Lower lobe of right lung (tissue), 2 donors: ENCODE measurements around the gene DSG2. TPM values are rescaled to one million over a fixed set of nuclear protein-coding genes. Genes with fewer than 3 reads are reported as not detected.

Experiments used
- ATAC-seq, 2 donors: fragments of 200-7000 bp; cut with Tn5 transposase; one replicate each; pipeline ENCODE4 v1.9.1; 2020 to 2022; ENCODE audit warnings: mild to moderate bottlenecking in 2 of 2, moderate library complexity in 2 of 2
- DNase-seq: peaks from one replicate; pipeline ENCODE4 v3.0.0-alpha.2; 2020
- H3K27ac ChIP-seq: fragments of 200-600 bp; one replicate; pipeline ENCODE4 v1.8.0; 2022
- H3K27me3 ChIP-seq: fragments of 200-600 bp; one replicate; pipeline ENCODE4 v1.8.0; 2022; ENCODE audit warnings: low read depth
- H3K36me3 ChIP-seq: fragments of 200-600 bp; one replicate; pipeline ENCODE4 v1.8.0; 2022; ENCODE audit warnings: mild to moderate bottlenecking
- H3K4me1 ChIP-seq: fragments of 200-600 bp; one replicate; pipeline ENCODE4 v1.8.0; 2022
- H3K4me3 ChIP-seq: fragments of 200-600 bp; one replicate; pipeline ENCODE4 v1.8.0; 2022; ENCODE audit warnings: mild to moderate bottlenecking
- H3K9me3 ChIP-seq: fragments of 200-600 bp; one replicate; pipeline ENCODE4 v1.8.0; 2022
- intact Hi-C: fragments of 100-400 bp; cut with DNase I; formaldehyde crosslinking; loops from one replicate; pipeline ENCODE4 v1.11.0; 2022
- total RNA-seq: library from RNA; stranded (reverse); fragmentation: NEBNext Ultra II Directional; extraction: Animal tissue kit (Norgen Biotek cat#: 25700); gene quantifications from one replicate; pipeline ENCODE4 v1.2.1, GENCODE V29; 2021
- TF ChIP-seq, protein P1 (sequence below): fragments of 200-600 bp; IDR thresholded peaks from one replicate; pipeline ENCODE4 v1.8.0; 2022; ENCODE audit warnings: antibody characterized with exemption, mild to moderate bottlenecking
- donor health status: DM: no; HTN: yes; CAD: no; lungs with severe emphysema.

The DSG2 gene
- total RNA-seq, 1 donor from 2014 or later = 27.6 TPM

DNA sequence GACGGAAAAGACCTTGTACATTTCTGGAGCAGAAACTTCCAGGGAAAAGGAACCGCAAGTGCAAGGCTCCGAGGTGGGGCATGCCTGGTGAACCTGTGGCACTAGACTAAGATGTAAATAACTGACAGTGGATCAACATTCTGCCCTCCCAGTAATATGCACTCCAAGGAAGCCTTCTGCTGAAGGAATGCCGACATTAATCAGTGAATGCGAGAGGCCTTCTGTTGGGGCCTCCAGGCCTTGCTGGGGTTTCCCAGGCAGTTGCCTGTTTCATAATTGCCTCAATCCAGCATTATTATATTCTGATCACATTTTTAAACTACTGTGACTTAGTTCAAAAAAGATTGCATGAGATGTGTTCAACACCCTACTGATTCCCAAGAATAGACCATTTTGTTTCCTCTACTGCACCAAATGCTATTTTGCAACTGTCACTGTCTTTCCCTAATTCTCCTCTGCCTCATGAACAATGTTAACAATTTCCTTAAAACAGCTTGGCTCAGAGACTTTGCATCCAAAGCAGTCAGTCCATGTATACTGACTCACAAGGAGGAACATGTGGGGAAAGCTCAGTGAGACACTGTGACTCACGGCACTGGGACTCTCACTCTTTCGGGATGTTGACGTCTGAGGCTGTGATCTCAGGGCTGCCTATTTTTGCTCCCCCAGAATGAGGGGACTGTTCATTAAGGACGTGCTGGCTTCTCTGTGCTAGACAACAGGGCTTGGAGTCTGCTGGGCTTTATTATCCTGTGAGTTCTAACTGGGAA lies 10.5 kb upstream of the DSG2 start:
- Histone ChIP-seq H3K4me3 (no peak overlapping the region), H3K27ac (no peak overlapping the region), H3K36me3 (no peaks in the 10 kb centered on the region), H3K27me3 (peaks cover 5% of the 10 kb centered on the region), H3K9me3 (no peaks in the 10 kb centered on the region), H3K4me1 (no peaks in the 10 kb centered on the region)
- TF ChIP-seq, protein P1, sequence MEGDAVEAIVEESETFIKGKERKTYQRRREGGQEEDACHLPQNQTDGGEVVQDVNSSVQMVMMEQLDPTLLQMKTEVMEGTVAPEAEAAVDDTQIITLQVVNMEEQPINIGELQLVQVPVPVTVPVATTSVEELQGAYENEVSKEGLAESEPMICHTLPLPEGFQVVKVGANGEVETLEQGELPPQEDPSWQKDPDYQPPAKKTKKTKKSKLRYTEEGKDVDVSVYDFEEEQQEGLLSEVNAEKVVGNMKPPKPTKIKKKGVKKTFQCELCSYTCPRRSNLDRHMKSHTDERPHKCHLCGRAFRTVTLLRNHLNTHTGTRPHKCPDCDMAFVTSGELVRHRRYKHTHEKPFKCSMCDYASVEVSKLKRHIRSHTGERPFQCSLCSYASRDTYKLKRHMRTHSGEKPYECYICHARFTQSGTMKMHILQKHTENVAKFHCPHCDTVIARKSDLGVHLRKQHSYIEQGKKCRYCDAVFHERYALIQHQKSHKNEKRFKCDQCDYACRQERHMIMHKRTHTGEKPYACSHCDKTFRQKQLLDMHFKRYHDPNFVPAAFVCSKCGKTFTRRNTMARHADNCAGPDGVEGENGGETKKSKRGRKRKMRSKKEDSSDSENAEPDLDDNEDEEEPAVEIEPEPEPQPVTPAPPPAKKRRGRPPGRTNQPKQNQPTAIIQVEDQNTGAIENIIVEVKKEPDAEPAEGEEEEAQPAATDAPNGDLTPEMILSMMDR = no peak
- intact Hi-C loops = no loop called here
- ATAC-seq = no peak
- no peak for DNase-seq

DNA sequence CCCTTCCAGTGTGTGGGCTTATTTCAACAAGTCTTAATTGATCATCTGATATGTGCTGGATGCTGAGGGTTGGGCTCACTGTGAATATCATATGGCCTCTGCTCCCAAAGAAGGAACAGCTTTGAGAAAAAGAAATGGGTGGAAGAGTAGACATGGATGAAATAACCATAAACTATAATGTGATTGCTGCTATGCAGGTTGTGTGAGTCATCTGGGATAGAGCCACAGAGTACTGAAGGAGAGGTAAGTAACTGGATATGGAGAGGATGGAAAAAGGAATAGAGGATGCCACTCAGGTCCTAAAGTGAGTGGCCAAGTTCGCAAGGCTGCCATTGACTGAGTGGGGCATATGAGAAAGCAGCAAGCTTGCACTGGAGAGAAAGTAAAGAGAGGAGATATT lies 8.7 kb upstream of the DSG2 start:
- H3K4me3 ChIP-seq = no peak overlapping the region
- intact Hi-C loops = no loop called here
- TF ChIP-seq, protein P1 = no peak
- H3K27me3 ChIP-seq = peaks cover 5% of the 10 kb centered on the region
- DNase-seq = no peak
- H3K27ac ChIP-seq = no peak overlapping the region
- H3K36me3 ChIP-seq = no peaks in the 10 kb centered on the region
- no peaks in the 10 kb centered on the region for H3K9me3 ChIP-seq
- no peaks in the 10 kb centered on the region for H3K4me1 ChIP-seq
- no peak for ATAC-seq

DNA sequence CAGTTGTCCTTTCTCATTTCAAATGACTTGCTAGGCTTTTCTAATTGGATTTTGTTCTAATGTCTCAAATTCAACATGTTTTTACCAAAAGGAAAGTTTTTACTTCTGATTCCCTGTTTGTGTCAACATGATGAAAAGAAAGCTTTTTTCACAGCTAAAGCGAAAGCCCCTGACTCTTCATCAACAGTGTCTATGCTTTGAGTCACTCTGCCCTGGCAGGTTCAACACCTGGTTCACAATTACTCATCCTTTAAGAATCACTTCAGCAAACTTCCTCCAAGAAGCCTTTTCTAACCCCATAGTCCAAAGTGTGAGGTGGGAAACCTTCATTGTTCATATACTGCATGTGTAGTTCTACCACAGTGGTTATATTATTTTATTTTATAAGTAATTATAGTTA lies 7.6 kb upstream of the DSG2 start:
- intact Hi-C loops = no loop called here
- ATAC-seq = no peak

DNA sequence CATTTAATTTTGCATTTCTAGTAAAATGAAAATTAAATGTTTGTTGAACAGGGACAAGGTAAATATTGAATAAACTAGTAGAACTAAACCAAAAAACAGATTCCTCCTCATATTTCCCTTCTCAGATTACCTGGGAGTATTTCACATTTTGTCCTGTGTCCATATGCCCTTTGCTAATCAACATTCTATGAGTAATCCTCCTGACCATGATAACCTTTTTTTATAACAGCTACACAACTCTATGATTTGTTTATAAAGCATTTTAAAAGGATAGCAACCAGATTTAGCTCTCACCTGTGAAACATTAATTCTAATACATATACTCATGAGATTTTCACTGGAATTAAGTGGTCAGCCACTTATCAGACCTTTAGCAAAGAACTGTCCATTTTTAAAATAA lies 7.1 kb upstream of the DSG2 start:
- intact Hi-C loops = no loop called here
- Histone ChIP-seq H3K4me1 (no peaks in the 10 kb centered on the region), H3K9me3 (no peaks in the 10 kb centered on the region), H3K27me3 (peaks cover 5% of the 10 kb centered on the region), H3K27ac (no peak overlapping the region), H3K4me3 (no peak overlapping the region), H3K36me3 (no peaks in the 10 kb centered on the region)
- TF ChIP-seq, protein P1 = no peak
- DNase-seq (no peak), ATAC-seq (no peak)

More for the DNA sequence above, 7.6 kb upstream of the DSG2 start:
- no peaks in the 10 kb centered on the region for H3K4me1 ChIP-seq
- no peak overlapping the region for H3K4me3 ChIP-seq
- peaks cover 5% of the 10 kb centered on the region for H3K27me3 ChIP-seq
- no peak for DNase-seq
- no peaks in the 10 kb centered on the region for H3K9me3 ChIP-seq
- TF ChIP-seq, protein P1 = no peak
- no peaks in the 10 kb centered on the region for H3K36me3 ChIP-seq
- no peak overlapping the region for H3K27ac ChIP-seq

DNA sequence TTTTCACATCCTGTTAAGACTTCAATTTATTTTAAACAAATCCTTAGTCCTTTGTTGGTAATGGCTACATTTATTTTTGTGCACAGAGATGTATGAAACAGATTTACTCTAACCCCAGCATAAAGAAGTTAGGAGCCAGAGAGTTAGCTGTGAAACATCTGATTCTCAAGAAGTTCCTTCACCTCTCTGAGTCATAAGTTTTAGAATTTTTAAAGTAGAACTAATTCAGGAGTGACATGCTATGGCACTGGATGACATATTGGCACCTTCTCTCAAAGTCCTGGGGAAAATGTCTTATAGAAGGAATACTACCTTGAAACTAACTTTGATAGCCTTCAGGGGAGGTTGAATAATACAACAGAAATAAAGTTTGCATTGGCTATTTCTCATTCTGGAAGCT lies 6.4 kb upstream of the DSG2 start:
- Histone ChIP-seq H3K9me3 (no peaks in the 10 kb centered on the region), H3K4me1 (no peaks in the 10 kb centered on the region), H3K27ac (no peak overlapping the region), H3K27me3 (peaks cover 5% of the 10 kb centered on the region), H3K4me3 (no peak overlapping the region), H3K36me3 (no peaks in the 10 kb centered on the region)
- ATAC-seq (no peak), DNase-seq (no peak)
- intact Hi-C loops = no loop called here
- TF ChIP-seq, protein P1 = no peak
